Measurements from ENCODE around the gene ACTRT2.

The ACTRT2 gene

DNA sequence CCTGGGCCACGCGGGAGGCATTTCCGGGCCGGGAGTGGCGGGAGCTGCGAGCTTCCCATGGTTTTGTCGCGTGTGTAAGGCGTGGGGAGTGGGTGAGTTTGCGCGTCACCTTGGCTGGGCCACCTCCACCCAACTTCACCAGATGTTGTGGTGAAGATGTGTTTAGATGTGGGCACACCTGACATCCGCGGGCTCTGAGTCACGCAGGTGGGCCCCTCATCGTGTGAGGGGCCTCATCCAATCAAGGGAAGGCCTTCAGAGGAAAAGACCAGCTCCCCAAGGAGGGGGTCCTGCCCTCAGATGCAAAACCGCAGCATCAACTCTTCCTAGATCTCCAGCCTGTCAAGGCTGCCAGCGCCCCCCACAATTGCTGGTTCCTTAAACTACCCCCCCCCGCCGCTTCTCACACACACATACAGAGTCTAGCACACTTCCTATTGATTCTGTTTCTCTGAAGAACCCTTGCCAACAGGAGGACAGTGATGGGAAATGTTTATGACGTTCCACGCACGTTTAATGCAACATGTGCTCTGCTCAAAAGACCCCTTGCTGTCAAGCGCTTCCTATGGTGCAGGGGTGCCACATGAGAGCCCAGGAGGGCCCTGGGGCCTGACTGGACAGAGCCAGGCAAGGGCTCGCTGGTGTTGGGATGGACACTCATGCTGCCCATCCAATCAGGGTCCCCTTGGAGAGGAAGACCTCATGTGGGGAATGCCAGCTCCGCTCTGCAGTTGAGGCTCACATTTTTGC lies 11.9 kb downstream of the ACTRT2 start:
- DNase-seq, result no peak
- no peak overlapping the region for H4K12ac ChIP-seq (ENCODE audit: low read depth, low read length)
- no peaks in the 10 kb centered on the region for H3K36me3 ChIP-seq (ENCODE audit: control insufficient read depth in 1 of 2, insufficient read depth in 2 of 2, low read length in 2 of 2)
- no peak overlapping the region for H3K9ac ChIP-seq (ENCODE audit: low read length)
- H4K8ac ChIP-seq (ENCODE audit: low read depth, low read length), result no peak overlapping the region
- no peak overlapping the region for H3K4me2 ChIP-seq (ENCODE audit: low read length)
- no peak overlapping the region for H2BK12ac ChIP-seq (ENCODE audit: low read length)
- no peak overlapping the region for H3K4me3 ChIP-seq (ENCODE audit: low read depth, low read length)
- H3K23ac ChIP-seq (ENCODE audit: low read length), result no peak overlapping the region
- no peak overlapping the region for H2BK120ac ChIP-seq (ENCODE audit: insufficient read depth, low read length, poor library complexity)
- H3K27me3 ChIP-seq (ENCODE audit: insufficient read depth, low read length), result no peaks in the 10 kb centered on the region
- no peak overlapping the region for H3K14ac ChIP-seq (ENCODE audit: low read length)
- no peak overlapping the region for H4K91ac ChIP-seq (ENCODE audit: low read depth, low read length)
- peaks cover 9% of the 10 kb centered on the region for H3K9me3 ChIP-seq (ENCODE audit: insufficient read depth, low read depth, low read length)
- H3K79me1 ChIP-seq (ENCODE audit: low read length), result no peaks in the 10 kb centered on the region
- no peak overlapping the region for H3K27ac ChIP-seq (ENCODE audit: low read depth, low read length)
- no peaks in the 10 kb centered on the region for H3K4me1 ChIP-seq (ENCODE audit: control insufficient read depth in 1 of 2, insufficient read depth in 2 of 2, low read length in 2 of 2)
- no peak overlapping the region for H3K18ac ChIP-seq (ENCODE audit: low read length)
- H2AFZ ChIP-seq (ENCODE audit: insufficient read depth, low read length, poor library complexity), result no peak overlapping the region
- no peak overlapping the region for H2BK5ac ChIP-seq (ENCODE audit: low read depth, low read length, poor library complexity)
- no peak overlapping the region for H2AK5ac ChIP-seq (ENCODE audit: low read length)
- H3K4ac ChIP-seq (ENCODE audit: low read depth, low read length), result no peak overlapping the region
- H3K79me2 ChIP-seq (ENCODE audit: control insufficient read depth, insufficient read depth, low read length, poor library complexity), result no peaks in the 10 kb centered on the region
- WGBS (ENCODE audit: extremely low coverage, insufficient coverage, insufficient read length), result no CpG with 5 or more reads among the region's 25 CpGs

- H3K4me3 ChIP-seq (ENCODE audit: low read depth, low read length), result no peak overlapping the region
- H4K12ac ChIP-seq (ENCODE audit: low read depth, low read length), result no peak overlapping the region
- no peak overlapping the region for H4K8ac ChIP-seq (ENCODE audit: low read depth, low read length)
- no peaks in the 10 kb centered on the region for H3K79me2 ChIP-seq (ENCODE audit: control insufficient read depth, insufficient read depth, low read length, poor library complexity)
- no peaks in the 10 kb centered on the region for H3K4me1 ChIP-seq (ENCODE audit: control insufficient read depth in 1 of 2, insufficient read depth in 2 of 2, low read length in 2 of 2)
- H3K27ac ChIP-seq (ENCODE audit: low read depth, low read length), result no peak overlapping the region
- H3K14ac ChIP-seq (ENCODE audit: low read length), result no peak overlapping the region
- H3K18ac ChIP-seq (ENCODE audit: low read length), result no peak overlapping the region
- no peak overlapping the region for H3K4ac ChIP-seq (ENCODE audit: low read depth, low read length)
- H3K36me3 ChIP-seq (ENCODE audit: control insufficient read depth in 1 of 2, insufficient read depth in 2 of 2, low read length in 2 of 2), result no peaks in the 10 kb centered on the region
- no peak overlapping the region for H3K4me2 ChIP-seq (ENCODE audit: low read length)
- no peak overlapping the region for H2AK5ac ChIP-seq (ENCODE audit: low read length)
- peaks cover 8% of the 10 kb centered on the region for H3K9me3 ChIP-seq (ENCODE audit: insufficient read depth, low read depth, low read length)
- H4K91ac ChIP-seq (ENCODE audit: low read depth, low read length), result no peak overlapping the region
- no peak overlapping the region for H2BK5ac ChIP-seq (ENCODE audit: low read depth, low read length, poor library complexity)
- H3K79me1 ChIP-seq (ENCODE audit: low read length), result no peaks in the 10 kb centered on the region
- no peak overlapping the region for H3K23ac ChIP-seq (ENCODE audit: low read length)
- H3K27me3 ChIP-seq (ENCODE audit: insufficient read depth, low read length), result no peaks in the 10 kb centered on the region
- no peak overlapping the region for H2AFZ ChIP-seq (ENCODE audit: insufficient read depth, low read length, poor library complexity)
- WGBS (ENCODE audit: extremely low coverage, insufficient coverage, insufficient read length), result no CpG with 5 or more reads among the region's 4 CpGs
- DNase-seq, result no peak
- H2BK120ac ChIP-seq (ENCODE audit: insufficient read depth, low read length, poor library complexity), result no peak overlapping the region
- H2BK12ac ChIP-seq (ENCODE audit: low read length), result no peak overlapping the region
- H3K9ac ChIP-seq (ENCODE audit: low read length), result no peak overlapping the region
These were observed 12.5 kb downstream of the ACTRT2 start for GRCh38 chr1:3033790-3034090.

DNA sequence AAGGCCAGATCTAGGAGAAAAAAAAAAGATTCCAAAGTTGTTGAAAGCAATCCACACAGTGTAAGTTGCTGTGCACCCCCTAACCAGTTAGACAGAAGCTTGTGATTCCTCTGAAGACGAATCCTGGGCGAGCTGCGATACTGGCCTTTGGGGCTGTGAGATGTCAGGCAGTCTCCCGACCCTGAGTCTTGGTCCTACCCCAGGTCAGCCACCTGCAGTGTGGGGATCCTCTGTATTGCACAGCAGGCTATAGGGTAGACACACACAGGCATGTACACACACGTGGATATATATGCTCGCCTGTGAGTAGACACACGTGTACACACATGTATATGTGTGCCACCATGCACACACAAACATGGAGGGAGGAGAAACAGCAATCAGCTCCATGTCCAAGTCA lies 12.9 kb downstream of the ACTRT2 start:
- no peak overlapping the region for H3K4me2 ChIP-seq (ENCODE audit: low read length)
- H2BK5ac ChIP-seq (ENCODE audit: low read depth, low read length, poor library complexity), result no peak overlapping the region
- no peak overlapping the region for H2BK12ac ChIP-seq (ENCODE audit: low read length)
- no peak overlapping the region for H4K12ac ChIP-seq (ENCODE audit: low read depth, low read length)
- H3K79me1 ChIP-seq (ENCODE audit: low read length), result no peaks in the 10 kb centered on the region
- no peak overlapping the region for H3K18ac ChIP-seq (ENCODE audit: low read length)
- no peaks in the 10 kb centered on the region for H3K27me3 ChIP-seq (ENCODE audit: insufficient read depth, low read length)
- no peaks in the 10 kb centered on the region for H3K36me3 ChIP-seq (ENCODE audit: control insufficient read depth in 1 of 2, insufficient read depth in 2 of 2, low read length in 2 of 2)
- H3K9me3 ChIP-seq (ENCODE audit: insufficient read depth, low read depth, low read length), result peaks cover 8% of the 10 kb centered on the region
- no peak overlapping the region for H3K23ac ChIP-seq (ENCODE audit: low read length)
- no peak overlapping the region for H3K4ac ChIP-seq (ENCODE audit: low read depth, low read length)
- no peak overlapping the region for H3K9ac ChIP-seq (ENCODE audit: low read length)
- H2AFZ ChIP-seq (ENCODE audit: insufficient read depth, low read length, poor library complexity), result no peak overlapping the region
- H3K14ac ChIP-seq (ENCODE audit: low read length), result no peak overlapping the region
- no peak for DNase-seq
- no peaks in the 10 kb centered on the region for H3K79me2 ChIP-seq (ENCODE audit: control insufficient read depth, insufficient read depth, low read length, poor library complexity)
- H4K91ac ChIP-seq (ENCODE audit: low read depth, low read length), result no peak overlapping the region
- no peaks in the 10 kb centered on the region for H3K4me1 ChIP-seq (ENCODE audit: control insufficient read depth in 1 of 2, insufficient read depth in 2 of 2, low read length in 2 of 2)
- no CpG with 5 or more reads among the region's 7 CpGs for WGBS (ENCODE audit: extremely low coverage, insufficient coverage, insufficient read length)
- no peak overlapping the region for H3K4me3 ChIP-seq (ENCODE audit: low read depth, low read length)
- H2AK5ac ChIP-seq (ENCODE audit: low read length), result no peak overlapping the region
- H4K8ac ChIP-seq (ENCODE audit: low read depth, low read length), result no peak overlapping the region
- H2BK120ac ChIP-seq (ENCODE audit: insufficient read depth, low read length, poor library complexity), result no peak overlapping the region
- H3K27ac ChIP-seq (ENCODE audit: low read depth, low read length), result no peak overlapping the region

- H3K23ac ChIP-seq (ENCODE audit: low read length), result no peak overlapping the region
- H3K4me3 ChIP-seq (ENCODE audit: low read depth, low read length), result no peak overlapping the region
- H2BK12ac ChIP-seq (ENCODE audit: low read length), result no peak overlapping the region
- H3K79me1 ChIP-seq (ENCODE audit: low read length), result no peaks in the 10 kb centered on the region
- H3K79me2 ChIP-seq (ENCODE audit: control insufficient read depth, insufficient read depth, low read length, poor library complexity), result no peaks in the 10 kb centered on the region
- H3K4ac ChIP-seq (ENCODE audit: low read depth, low read length), result no peak overlapping the region
- H2BK5ac ChIP-seq (ENCODE audit: low read depth, low read length, poor library complexity), result no peak overlapping the region
- no peak overlapping the region for H2AFZ ChIP-seq (ENCODE audit: insufficient read depth, low read length, poor library complexity)
- no peaks in the 10 kb centered on the region for H3K4me1 ChIP-seq (ENCODE audit: control insufficient read depth in 1 of 2, insufficient read depth in 2 of 2, low read length in 2 of 2)
- H3K27me3 ChIP-seq (ENCODE audit: insufficient read depth, low read length), result no peaks in the 10 kb centered on the region
- H4K8ac ChIP-seq (ENCODE audit: low read depth, low read length), result no peak overlapping the region
- H3K4me2 ChIP-seq (ENCODE audit: low read length), result no peak overlapping the region
- peaks cover 8% of the 10 kb centered on the region for H3K9me3 ChIP-seq (ENCODE audit: insufficient read depth, low read depth, low read length)
- no CpG with 5 or more reads among the region's 14 CpGs for WGBS (ENCODE audit: extremely low coverage, insufficient coverage, insufficient read length)
- H3K27ac ChIP-seq (ENCODE audit: low read depth, low read length), result no peak overlapping the region
- H2BK120ac ChIP-seq (ENCODE audit: insufficient read depth, low read length, poor library complexity), result no peak overlapping the region
- H4K12ac ChIP-seq (ENCODE audit: low read depth, low read length), result no peak overlapping the region
- no peak overlapping the region for H3K18ac ChIP-seq (ENCODE audit: low read length)
- H3K14ac ChIP-seq (ENCODE audit: low read length), result no peak overlapping the region
- no peak overlapping the region for H4K91ac ChIP-seq (ENCODE audit: low read depth, low read length)
- no peak overlapping the region for H2AK5ac ChIP-seq (ENCODE audit: low read length)
- H3K9ac ChIP-seq (ENCODE audit: low read length), result no peak overlapping the region
- DNase-seq, result no peak
- H3K36me3 ChIP-seq (ENCODE audit: control insufficient read depth in 1 of 2, insufficient read depth in 2 of 2, low read length in 2 of 2), result no peaks in the 10 kb centered on the region
These were observed 13.7 kb downstream of the ACTRT2 start for GRCh38 chr1:3034728-3035562.
